GM12878 (cell line): Measurements from ENCODE around the gene RILPL2. TPM values are rescaled to one million over a fixed set of nuclear protein-coding genes. Genes with fewer than 3 reads are reported as not detected.
A peak's percentile ranks its signal among the peaks of the same experiment; 100 is the strongest.

ENCODE experiments used
- ATAC-seq: fragments of 200-7000 bp; cut with Tn5 transposase; 3 replicates; pipeline ENCODE4 v1.9.1; 2020; ENCODE audit warnings: mild to moderate bottlenecking, moderate library complexity
- BruUV-seq: library from RNA; stranded (reverse); fragments of 400-500 nt; replicated peaks from 2 replicates; lab custom pipeline; 2021; lab: Mats Ljungman, UMichigan
- CTCF ChIA-PET: fragments of 300-600 bp; sonication (Branson Sonifier 250); formaldehyde crosslinking; extraction: SDS; loops from one replicate; lab custom pipeline; 2021; ENCODE audit warnings: inconsistent platforms; lab: Yijun Ruan, JAX
- POLR2A ChIA-PET: fragments of 350-600 bp; formaldehyde crosslinking; extraction: SDS; loops from one replicate; lab custom pipeline; 2021; ENCODE audit warnings: inconsistent platforms; lab: Charles Lee
- RAD21 ChIA-PET: fragments of 300-600 bp; sonication (Branson Sonifier 250); formaldehyde crosslinking; loops from one replicate; lab custom pipeline; 2023; ENCODE audit warnings: antibody characterized with exemption; ENCODE audit not compliant: unreplicated experiment; lab: Charles Lee
- SMC1A ChIA-PET: fragments of 300-600 bp; sonication (Branson Sonifier 250); formaldehyde crosslinking; loops from one replicate; lab custom pipeline; 2023; ENCODE audit not compliant: unreplicated experiment, uncharacterized antibody; lab: Charles Lee
- DNase-seq: peaks from one replicate; pipeline ENCODE4 v3.0.0-alpha.2; 2011; ENCODE audit warnings: low read depth, low spot score
- FAIRE-seq: peaks from 3 replicates; lab custom pipeline; 2011; peaks lifted over from hg19 to GRCh38; lab: Jason Lieb, UNC
- H2AFZ ChIP-seq: 2 replicates; pipeline ENCODE4 v1.6.0; 2011; ENCODE audit warnings: low read depth, low read length, control low read depth; ENCODE audit not compliant: control insufficient read depth
- H3K27ac ChIP-seq: 2 replicates; pipeline ENCODE4 v1.5.1; 2011; ENCODE audit warnings: control low read depth; ENCODE audit not compliant: control insufficient read depth, insufficient read depth
- H3K27me3 ChIP-seq, 2 experiments: replicated peaks in 1 of 2; 2 replicates each; pipeline versions ENCODE4 v1.6.0 to v1.6.1; 2011; ENCODE audit warnings: low read length in 1 of 2; ENCODE audit not compliant: control insufficient read depth in 2 of 2, insufficient read depth in 2 of 2
- H3K36me3 ChIP-seq, 2 experiments: 2 replicates each; pipeline ENCODE4 v1.5.1; 2011; ENCODE audit warnings: low read length in 1 of 2; ENCODE audit not compliant: control insufficient read depth in 2 of 2, insufficient read depth in 2 of 2
- H3K4me1 ChIP-seq: 2 replicates; pipeline ENCODE4 v1.6.1; 2011; ENCODE audit warnings: mild to moderate bottlenecking, low read length, moderate library complexity, mixed read lengths; ENCODE audit not compliant: control insufficient read depth, insufficient read depth
- H3K4me2 ChIP-seq: 2 replicates; pipeline ENCODE4 v1.6.0; 2011; ENCODE audit warnings: control low read depth; ENCODE audit not compliant: control insufficient read depth, insufficient read depth
- H3K4me3 ChIP-seq: fragments of 200-600 bp; sonication (generic); 2 replicates; pipeline ENCODE4 v1.5.1; 2016
- H3K79me2 ChIP-seq: 2 replicates; pipeline ENCODE4 v1.6.0; 2011; ENCODE audit warnings: low read length; ENCODE audit not compliant: control insufficient read depth, insufficient read depth
- H3K9ac ChIP-seq: 2 replicates; pipeline ENCODE4 v1.8.0; 2011; ENCODE audit warnings: low read length, control low read depth, mixed read lengths; ENCODE audit not compliant: control insufficient read depth, insufficient read depth
- H3K9me3 ChIP-seq: replicated peaks from 3 replicates; pipeline ENCODE4 v1.5.1; 2011; ENCODE audit warnings: mild to moderate bottlenecking, low read length; ENCODE audit not compliant: control insufficient read depth, insufficient read depth
- H4K20me1 ChIP-seq: 2 replicates; pipeline ENCODE4 v1.6.0; 2011; ENCODE audit not compliant: control insufficient read depth, insufficient read depth
- ASH2L ChIP-seq: fragments of 300-600, 200-600 bp; sonication (generic); IDR thresholded peaks from 2 replicates; pipeline ENCODE4 v1.6.1; 2017; ENCODE audit warnings: low read depth, mild to moderate bottlenecking, borderline replicate concordance
- BMI1 ChIP-seq: fragments of 450-650 bp; IDR thresholded peaks from 2 replicates; pipeline ENCODE4 v1.6.1; 2016; ENCODE audit warnings: mild to moderate bottlenecking, moderate library complexity, borderline replicate concordance
- E2F8 ChIP-seq: fragments of 450-650 bp; IDR thresholded peaks from 2 replicates; pipeline ENCODE4 v1.6.1; 2018; ENCODE audit warnings: mild to moderate bottlenecking, low read depth, moderate library complexity; ENCODE audit not compliant: partially characterized antibody
- GATAD2B ChIP-seq: fragments of 450-650 bp; conservative IDR thresholded peaks from 2 replicates; pipeline ENCODE4 v1.6.1; 2017; ENCODE audit warnings: low read depth, mild to moderate bottlenecking, moderate library complexity
- IKZF2 ChIP-seq, 2 experiments: fragments of 450-650 bp; IDR thresholded peaks; 2 replicates each; pipeline ENCODE4 v1.6.1; 2017; ENCODE audit warnings: mild to moderate bottlenecking in 2 of 2, moderate library complexity in 2 of 2
- MXI1 ChIP-seq: fragments of 150-350 bp; IDR thresholded peaks from 2 replicates; pipeline ENCODE4 v1.6.1; 2011; ENCODE audit warnings: low read depth, mild to moderate bottlenecking, inconsistent platforms, low read length, improper control_type of control experiment
- SMAD1 ChIP-seq: fragments of 450-650 bp; IDR thresholded peaks from 2 replicates; pipeline ENCODE4 v1.6.1; 2018; ENCODE audit warnings: mild to moderate bottlenecking, low read depth; ENCODE audit not compliant: partially characterized antibody
- STAT3 ChIP-seq: IDR thresholded peaks from 2 replicates; pipeline ENCODE4 v1.6.1; 2011; ENCODE audit warnings: low read depth, low read length, improper control_type of control experiment
- TARDBP ChIP-seq: IDR thresholded peaks from 2 replicates; pipeline ENCODE4 v1.6.1; 2016; ENCODE audit warnings: borderline replicate concordance
- TCF12 ChIP-seq: IDR thresholded peaks from 2 replicates; pipeline ENCODE4 v1.6.1; 2011; ENCODE audit warnings: low read depth, mild to moderate bottlenecking, low read length
- TCF3 ChIP-seq: IDR thresholded peaks from 2 replicates; pipeline ENCODE4 v1.6.1; 2012; ENCODE audit warnings: low read depth, mild to moderate bottlenecking, low read length, borderline replicate concordance; ENCODE audit not compliant: insufficient read depth
- ZBTB33 ChIP-seq: fragments of 450-650 bp; IDR thresholded peaks from 2 replicates; pipeline ENCODE4 v1.6.1; 2017; ENCODE audit warnings: mild to moderate bottlenecking
- WGBS: methylation state at CpG from one replicate; pipeline ENCODE4 v1.1.6; 2016; ENCODE audit warnings: low lambda C conversion rate; ENCODE audit not compliant: insufficient replicate concordance, insufficient coverage; ENCODE audit errors: missing lambda C conversion rate; 5-methylcytosine and 5-hydroxymethylcytosine counted together
- in situ Hi-C: fragments of 300-500 bp; cut with MboI; formaldehyde crosslinking; loops from 9 replicates; pipeline ENCODE4 v1.14.3; 2018; ENCODE audit warnings: mixed read lengths
- intact Hi-C: fragments of 100-400 bp; cut with micrococcal nuclease; formaldehyde crosslinking; loops from one replicate; pipeline ENCODE4 v1.14.2; 2022; ENCODE audit not compliant: unreplicated experiment
- polyA plus RNA-seq, 11 experiments: library from polyadenylated mRNA; depleted of rRNA in 4 of 11; unstranded in 6 of 11; stranded (reverse) in 5 of 11; fragments of >200 nt; fragmentation: Nextera tagmentation in 4 of 11; fragmentation: Illumina TruSeq in 1 of 11; extraction: Ambion mirVana in 4 of 11; extraction: Trizol in 1 of 11; gene quantifications; 1 replicate in 1 of 11; 2 replicates in 10 of 11; pipeline versions ENCODE4 v1.2.1 to v1.2.3, GENCODE V29; 2011 to 2016; ENCODE audit warnings: inconsistent platforms in 2 of 11, missing spikeins in 2 of 11, low read depth in 1 of 11
- total RNA-seq, 4 experiments: library from RNA; depleted of rRNA in 3 of 4; stranded (reverse); fragments of >200 nt in 3 of 4; fragmentation: Illumina TruSeq in 1 of 4; extraction: Trizol in 1 of 4; gene quantifications; 2 replicates each; pipeline versions ENCODE4 v1.2.1 to v1.2.3, GENCODE V29; 2013 to 2021
- TF ChIP-seq, protein P1 (sequence below): fragments of 450-650 bp; IDR thresholded peaks from 2 replicates; pipeline ENCODE4 v1.6.1; 2017; ENCODE audit warnings: mild to moderate bottlenecking, low read depth, inconsistent platforms; ENCODE audit not compliant: poor library complexity, severe bottlenecking
- TF ChIP-seq, protein P2 (sequence below): fragments of 450-650 bp; conservative IDR thresholded peaks from 2 replicates; pipeline ENCODE4 v1.6.1; 2017; ENCODE audit warnings: mild to moderate bottlenecking, moderate library complexity

The RILPL2 gene
- total and polyA plus RNA-seq, 10 of the 15 experiments (the other 5 are each of a cell fraction or from before 2014, with no cell fraction given), result 3.5 to 38.5 (median 19.7) TPM

- Histone ChIP-seq H3K27me3 (no peaks in the 10 kb centered on the region), H3K4me1 (no peaks in the 10 kb centered on the region), H4K20me1 (no peaks in the 10 kb centered on the region), H3K27ac (no peak overlapping the region), H2AFZ (no peak overlapping the region), H3K9me3 (no peaks in the 10 kb centered on the region), H3K4me2 (no peak overlapping the region), H3K36me3 (no peaks in the 10 kb centered on the region), H3K9ac (no peak overlapping the region), H3K4me3 (no peak overlapping the region), H3K79me2 (no peaks in the 10 kb centered on the region)
- ATAC-seq, result peak; percentile 40; the same call in 2 of the 3 replicates
- in situ Hi-C loops (no loop called here), intact Hi-C loops (no loop called here)
- no peak for DNase-seq
- RAD21 ChIA-PET, result interaction anchor here (0.8 kb wide), 1 partner anchor 246 kb away, joined by 3 read pairs; no protein-coding TSS in a partner anchor
- CTCF ChIA-PET, result no interaction called here
- no peak for FAIRE-seq
- 32% methylated on average over 18 of the region's 18 CpGs for WGBS
- POLR2A ChIA-PET, result no interaction called here
- no TSS peak for BruUV-seq
- SMC1A ChIA-PET, result no interaction called here
- TF ChIP-seq BMI1 (no peak), MXI1 (no peak), ASH2L (no peak), TARDBP (no peak), TCF3 (no peak), IKZF2 (IDR thresholded peaks at IDR 0.05) (no peak), GATAD2B (no peak), E2F8 (no peak), SMAD1 (no peak), ZBTB33 (no peak), TCF12 (no peak), STAT3 (no peak)
- TF ChIP-seq, protein P1, sequence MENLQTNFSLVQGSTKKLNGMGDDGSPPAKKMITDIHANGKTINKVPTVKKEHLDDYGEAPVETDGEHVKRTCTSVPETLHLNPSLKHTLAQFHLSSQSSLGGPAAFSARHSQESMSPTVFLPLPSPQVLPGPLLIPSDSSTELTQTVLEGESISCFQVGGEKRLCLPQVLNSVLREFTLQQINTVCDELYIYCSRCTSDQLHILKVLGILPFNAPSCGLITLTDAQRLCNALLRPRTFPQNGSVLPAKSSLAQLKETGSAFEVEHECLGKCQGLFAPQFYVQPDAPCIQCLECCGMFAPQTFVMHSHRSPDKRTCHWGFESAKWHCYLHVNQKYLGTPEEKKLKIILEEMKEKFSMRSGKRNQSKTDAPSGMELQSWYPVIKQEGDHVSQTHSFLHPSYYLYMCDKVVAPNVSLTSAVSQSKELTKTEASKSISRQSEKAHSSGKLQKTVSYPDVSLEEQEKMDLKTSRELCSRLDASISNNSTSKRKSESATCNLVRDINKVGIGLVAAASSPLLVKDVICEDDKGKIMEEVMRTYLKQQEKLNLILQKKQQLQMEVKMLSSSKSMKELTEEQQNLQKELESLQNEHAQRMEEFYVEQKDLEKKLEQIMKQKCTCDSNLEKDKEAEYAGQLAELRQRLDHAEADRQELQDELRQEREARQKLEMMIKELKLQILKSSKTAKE, result no peak
- TF ChIP-seq, protein P2, sequence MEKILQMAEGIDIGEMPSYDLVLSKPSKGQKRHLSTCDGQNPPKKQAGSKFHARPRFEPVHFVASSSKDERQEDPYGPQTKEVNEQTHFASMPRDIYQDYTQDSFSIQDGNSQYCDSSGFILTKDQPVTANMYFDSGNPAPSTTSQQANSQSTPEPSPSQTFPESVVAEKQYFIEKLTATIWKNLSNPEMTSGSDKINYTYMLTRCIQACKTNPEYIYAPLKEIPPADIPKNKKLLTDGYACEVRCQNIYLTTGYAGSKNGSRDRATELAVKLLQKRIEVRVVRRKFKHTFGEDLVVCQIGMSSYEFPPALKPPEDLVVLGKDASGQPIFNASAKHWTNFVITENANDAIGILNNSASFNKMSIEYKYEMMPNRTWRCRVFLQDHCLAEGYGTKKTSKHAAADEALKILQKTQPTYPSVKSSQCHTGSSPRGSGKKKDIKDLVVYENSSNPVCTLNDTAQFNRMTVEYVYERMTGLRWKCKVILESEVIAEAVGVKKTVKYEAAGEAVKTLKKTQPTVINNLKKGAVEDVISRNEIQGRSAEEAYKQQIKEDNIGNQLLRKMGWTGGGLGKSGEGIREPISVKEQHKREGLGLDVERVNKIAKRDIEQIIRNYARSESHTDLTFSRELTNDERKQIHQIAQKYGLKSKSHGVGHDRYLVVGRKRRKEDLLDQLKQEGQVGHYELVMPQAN, result no peak
These were observed 47.2 kb upstream of the RILPL2 start for GRCh38 chr12:123483602-123484248.
